ENCODE results near the gene PROZ. TPM values are rescaled to one million over a fixed set of nuclear protein-coding genes. Genes with fewer than 3 reads are reported as not detected.

Gene PROZ
- total and polyA plus RNA-seq, 7 donors: 0.10 TPM; not detected in 6

DNA sequence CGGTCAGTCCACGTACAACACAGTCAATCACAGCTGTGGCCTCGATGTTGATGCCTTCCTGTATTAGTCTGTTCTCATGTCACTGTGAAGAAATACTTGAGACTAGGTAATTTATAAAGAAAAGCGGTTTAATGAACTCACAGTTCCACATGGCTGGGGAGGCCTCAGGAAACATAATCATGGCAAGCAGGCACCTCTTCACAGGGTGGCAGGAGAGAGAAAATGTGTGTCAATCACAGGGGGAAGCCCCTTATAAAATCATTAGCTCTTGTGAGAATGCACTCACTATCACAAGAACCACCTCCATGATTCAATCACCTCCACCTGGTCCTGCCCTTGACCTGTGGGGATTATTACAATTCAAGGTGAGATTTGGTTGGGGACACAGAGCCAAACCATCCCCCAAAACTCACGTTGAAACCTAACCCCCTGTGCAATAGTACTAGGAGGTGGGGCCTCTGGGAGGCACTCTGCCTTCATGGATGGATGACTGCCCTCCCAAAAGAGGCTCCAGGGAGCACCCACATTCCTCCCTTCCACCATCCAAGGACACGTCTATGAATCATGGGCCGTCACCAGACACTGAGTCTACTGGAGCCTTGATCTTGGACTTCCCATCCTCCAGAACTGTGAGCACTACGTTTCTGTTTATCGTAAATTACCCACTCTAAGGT is 2.3 kb upstream of the PROZ start:
- H3K9me3 ChIP-seq: peaks cover 0 to 3% (median 0%) of the 10 kb centered on the region in 4 donors
- H3K27ac ChIP-seq: no peak overlapping the region
- no peak for DNase-seq
- H3K36me3 ChIP-seq: no peaks in the 10 kb centered on the region
- H3K4me1 ChIP-seq: peaks cover 2 to 24% (median 16%) of the 10 kb centered on the region in 4 donors
- no peak overlapping the region for H3K4me3 ChIP-seq
- TF ChIP-seq POLR2AphosphoS5 (IDR thresholded peaks at IDR 0.05) (no peak), POLR2A (IDR thresholded peaks at IDR 0.05) (no peak), EP300 (IDR thresholded peaks at IDR 0.05) (no peak)
- TF ChIP-seq, protein P1, sequence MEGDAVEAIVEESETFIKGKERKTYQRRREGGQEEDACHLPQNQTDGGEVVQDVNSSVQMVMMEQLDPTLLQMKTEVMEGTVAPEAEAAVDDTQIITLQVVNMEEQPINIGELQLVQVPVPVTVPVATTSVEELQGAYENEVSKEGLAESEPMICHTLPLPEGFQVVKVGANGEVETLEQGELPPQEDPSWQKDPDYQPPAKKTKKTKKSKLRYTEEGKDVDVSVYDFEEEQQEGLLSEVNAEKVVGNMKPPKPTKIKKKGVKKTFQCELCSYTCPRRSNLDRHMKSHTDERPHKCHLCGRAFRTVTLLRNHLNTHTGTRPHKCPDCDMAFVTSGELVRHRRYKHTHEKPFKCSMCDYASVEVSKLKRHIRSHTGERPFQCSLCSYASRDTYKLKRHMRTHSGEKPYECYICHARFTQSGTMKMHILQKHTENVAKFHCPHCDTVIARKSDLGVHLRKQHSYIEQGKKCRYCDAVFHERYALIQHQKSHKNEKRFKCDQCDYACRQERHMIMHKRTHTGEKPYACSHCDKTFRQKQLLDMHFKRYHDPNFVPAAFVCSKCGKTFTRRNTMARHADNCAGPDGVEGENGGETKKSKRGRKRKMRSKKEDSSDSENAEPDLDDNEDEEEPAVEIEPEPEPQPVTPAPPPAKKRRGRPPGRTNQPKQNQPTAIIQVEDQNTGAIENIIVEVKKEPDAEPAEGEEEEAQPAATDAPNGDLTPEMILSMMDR (IDR thresholded peaks at IDR 0.05): no peak
- peaks cover 0 to 9% (median 3%) of the 10 kb centered on the region in 3 donors for H3K27me3 ChIP-seq
- 91 to 94% methylated on average over 9 of the region's 9 CpGs for WGBS, 2 donors
- intact Hi-C loops (cut with DNase I): loop anchor here (2.0 to 10.0 kb wide), 2 partner anchors 53 to 461 kb away; partner anchors contain the start of genes ATP11A, CUL4A and PCID2

DNA sequence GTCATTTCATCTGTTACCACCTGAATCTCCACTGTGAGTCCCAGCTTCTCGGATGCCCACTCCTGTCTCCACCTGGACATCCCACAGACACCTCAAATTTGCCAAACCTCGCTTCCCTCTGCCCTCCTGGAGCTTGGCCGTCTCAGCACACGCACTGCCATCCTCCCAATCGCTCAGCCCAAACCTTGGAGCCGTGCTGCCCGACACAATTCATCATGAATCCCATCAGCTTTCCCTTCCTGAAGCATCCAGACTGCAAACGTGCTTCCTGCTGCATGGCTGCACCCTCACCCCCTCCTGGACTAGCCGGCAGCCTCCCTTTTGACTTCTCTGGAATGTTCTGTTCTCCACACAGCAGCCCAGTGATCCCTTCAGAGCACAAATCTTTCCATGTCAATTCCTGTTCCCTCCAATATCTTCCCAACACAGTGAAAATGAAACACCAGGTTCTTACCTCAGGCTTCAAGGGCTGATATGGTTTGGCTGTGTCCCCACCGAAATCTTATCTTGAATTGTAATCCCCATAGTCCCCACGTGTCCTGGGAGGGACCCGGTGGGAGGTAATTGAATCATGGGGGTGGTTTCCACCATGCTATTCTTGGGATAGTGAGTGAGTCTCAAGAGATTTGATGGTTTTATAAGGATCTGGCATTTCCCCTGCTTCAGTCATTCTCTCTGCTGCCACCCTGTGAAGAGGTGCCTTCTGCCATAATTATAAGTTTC is 1.1 kb upstream of the PROZ start:
- H3K4me1 ChIP-seq: peaks cover 2 to 20% (median 15%) of the 10 kb centered on the region in 4 donors
- H3K27me3 ChIP-seq: peaks cover 0 to 14% (median 8%) of the 10 kb centered on the region in 3 donors
- no peaks in the 10 kb centered on the region for H3K36me3 ChIP-seq
- intact Hi-C loops (cut with DNase I): loop anchor here (10.0 kb wide), 1 partner anchor 463 kb away; the partner anchor contains the start of gene ATP11A
- TF ChIP-seq, protein P1 (IDR thresholded peaks at IDR 0.05): no peak
- peaks cover 0 to 3% (median 0%) of the 10 kb centered on the region in 4 donors for H3K9me3 ChIP-seq
- 84% methylated on average over 12 of the region's 12 CpGs for WGBS, 2 donors
- DNase-seq: no peak
- no peak overlapping the region for H3K4me3 ChIP-seq
- H3K27ac ChIP-seq: no peak overlapping the region

DNA sequence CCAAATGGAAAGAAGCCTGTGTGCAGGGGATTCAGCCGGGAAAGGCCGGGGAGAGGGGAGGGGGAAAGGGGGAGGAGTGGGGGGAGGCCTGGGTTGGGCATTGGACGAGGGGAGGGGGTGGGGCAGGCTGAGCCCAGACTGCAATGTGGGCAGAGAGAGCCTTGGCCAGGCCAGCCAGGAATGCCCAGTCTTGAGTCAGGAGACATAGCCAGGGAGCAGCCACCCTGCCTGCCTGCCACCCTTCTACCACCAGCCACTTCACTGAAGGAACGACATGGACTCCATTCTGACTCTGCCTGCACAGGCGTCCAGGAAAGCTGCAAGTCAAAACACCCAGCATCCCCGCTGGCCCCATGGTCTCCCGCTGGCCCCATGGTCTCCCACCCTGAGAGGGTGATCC is 498 bp downstream of the PROZ start:
- WGBS, 2 donors: 79 to 80% methylated on average over 7 of the region's 7 CpGs
- Histone ChIP-seq H3K4me3 (no peak overlapping the region), H3K4me1 (peaks cover 0 to 6% (median 4%) of the 10 kb centered on the region in 4 donors), H3K9me3 (peaks cover 0 to 3% (median 0%) of the 10 kb centered on the region in 4 donors), H3K27me3 (peaks cover 5 to 27% (median 8%) of the 10 kb centered on the region in 3 donors), H3K36me3 (no peaks in the 10 kb centered on the region), H3K27ac (no peak overlapping the region)
- no peak for DNase-seq
- TF ChIP-seq POLR2A (IDR thresholded peaks at IDR 0.05) (no peak), POLR2AphosphoS5 (IDR thresholded peaks at IDR 0.05) (no peak), EP300 (IDR thresholded peaks at IDR 0.05) (no peak)
- TF ChIP-seq, protein P1 (IDR thresholded peaks at IDR 0.05): no peak
- intact Hi-C loops (cut with DNase I): loop anchor here (10.0 kb wide), 1 partner anchor 464 kb away; the partner anchor contains the start of gene ATP11A

DNA sequence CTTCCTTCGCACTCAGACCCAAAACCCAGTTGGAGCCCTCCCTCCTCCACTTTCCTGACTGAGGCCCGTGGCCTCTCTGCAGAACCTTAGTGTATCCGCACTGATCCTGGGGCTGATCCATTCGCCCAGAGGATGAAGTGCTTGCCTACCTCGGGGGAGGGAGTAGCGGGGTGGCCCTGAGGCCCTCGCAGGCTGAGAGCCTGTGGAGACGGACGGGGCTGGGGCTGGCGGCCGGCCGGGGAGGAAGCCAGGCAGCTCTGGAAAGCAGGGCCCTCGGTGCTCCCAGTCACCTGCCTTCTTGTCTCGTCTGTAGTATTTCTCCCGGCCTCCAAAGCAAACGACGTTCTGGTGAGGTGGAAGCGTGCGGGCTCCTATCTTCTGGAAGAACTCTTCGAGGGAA is 1.3 kb downstream of the PROZ start:
- no peak overlapping the region for H3K4me3 ChIP-seq
- no peak overlapping the region for H3K27ac ChIP-seq
- peaks cover 5 to 27% (median 8%) of the 10 kb centered on the region in 3 donors for H3K27me3 ChIP-seq
- intact Hi-C loops (cut with DNase I): loop anchor here (10.0 kb wide), 1 partner anchor 465 kb away; the partner anchor contains the start of gene ATP11A
- DNase-seq: no peak
- H3K4me1 ChIP-seq: peaks cover 0 to 2% (median 2%) of the 10 kb centered on the region in 4 donors
- peaks cover 0 to 3% (median 0%) of the 10 kb centered on the region in 4 donors for H3K9me3 ChIP-seq
- TF ChIP-seq, protein P1 (IDR thresholded peaks at IDR 0.05): no peak
- TF ChIP-seq POLR2A (IDR thresholded peaks at IDR 0.05) (no peak), POLR2AphosphoS5 (IDR thresholded peaks at IDR 0.05) (no peak), EP300 (IDR thresholded peaks at IDR 0.05) (no peak)
- 89 to 92% methylated on average over 20 of the region's 20 CpGs for WGBS, 2 donors
- H3K36me3 ChIP-seq: no peaks in the 10 kb centered on the region

All from sigmoid colon (tissue), 7 donors.